ENCODE data around the gene NOL7. TPM values are rescaled to one million over a fixed set of nuclear protein-coding genes. Genes with fewer than 3 reads are reported as not detected.

Gene NOL7
- total RNA-seq, 1 donor from 2014 or later = 76.8 TPM

DNA sequence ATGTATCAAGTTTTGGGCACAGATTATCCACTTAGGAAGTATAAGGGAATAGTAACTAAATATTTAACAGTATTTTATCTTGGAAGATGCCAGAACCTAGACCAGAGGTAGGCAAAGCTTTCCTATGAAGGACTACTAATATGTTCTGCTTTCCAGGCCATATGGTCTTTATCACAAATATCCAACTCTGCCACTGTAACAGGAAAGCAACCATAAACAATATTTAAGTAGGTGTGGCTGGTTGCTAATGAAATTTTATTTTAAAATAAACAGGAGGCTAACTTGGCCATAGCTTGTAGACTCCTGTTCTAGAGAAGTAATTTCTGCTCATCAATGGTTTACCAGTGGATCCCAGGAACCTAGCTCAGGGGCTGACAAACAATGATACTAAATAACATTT, 39.4 kb downstream of the NOL7 start:
- no peak for DNase-seq (ENCODE audit: low read depth)

- DNase-seq (ENCODE audit: low read depth) = no peak
Measured at GRCh38 chr6:13655700-13656099, 40.6 kb downstream of the NOL7 start.

DNA sequence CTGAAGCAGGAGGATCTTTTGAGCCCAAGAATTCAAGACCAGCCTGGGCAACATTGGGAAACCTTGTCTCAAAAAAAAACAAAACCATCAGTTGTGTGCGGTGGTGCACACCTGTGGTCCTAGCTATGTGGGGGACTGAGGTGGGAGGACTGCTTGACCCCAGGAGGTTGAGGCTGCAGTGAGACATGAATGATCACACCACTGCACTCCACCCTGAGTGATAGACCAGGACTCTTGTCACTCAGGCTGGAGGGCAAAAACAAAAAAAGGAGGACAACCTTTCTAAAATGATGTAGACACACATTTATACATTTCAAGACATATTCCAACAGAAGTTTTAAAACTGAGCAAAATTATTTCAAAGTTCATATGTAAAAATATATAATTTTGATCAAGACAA, 45.1 kb downstream of the NOL7 start:
- DNase-seq (ENCODE audit: low read depth) = no peak

DNA sequence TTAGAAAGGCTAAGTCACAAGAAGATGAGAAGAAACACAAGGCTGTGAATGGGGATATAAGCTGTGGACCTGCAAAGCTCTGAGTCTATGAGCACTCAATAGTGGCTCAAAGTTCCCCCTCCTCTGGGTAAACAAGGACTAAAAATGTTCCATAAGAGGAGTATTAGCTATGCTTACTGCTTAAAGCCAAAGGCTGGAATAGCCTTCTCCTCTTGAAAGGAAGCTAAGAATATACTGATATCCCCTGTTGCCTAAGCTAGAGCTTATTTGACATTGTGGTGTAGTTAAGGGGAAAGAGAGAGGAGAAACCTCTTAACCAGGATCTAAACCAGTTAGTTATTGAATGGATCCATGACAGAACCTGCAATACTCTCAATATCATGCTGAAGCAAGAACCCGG, 45.8 kb downstream of the NOL7 start:
- DNase-seq (ENCODE audit: low read depth) = no peak

DNA sequence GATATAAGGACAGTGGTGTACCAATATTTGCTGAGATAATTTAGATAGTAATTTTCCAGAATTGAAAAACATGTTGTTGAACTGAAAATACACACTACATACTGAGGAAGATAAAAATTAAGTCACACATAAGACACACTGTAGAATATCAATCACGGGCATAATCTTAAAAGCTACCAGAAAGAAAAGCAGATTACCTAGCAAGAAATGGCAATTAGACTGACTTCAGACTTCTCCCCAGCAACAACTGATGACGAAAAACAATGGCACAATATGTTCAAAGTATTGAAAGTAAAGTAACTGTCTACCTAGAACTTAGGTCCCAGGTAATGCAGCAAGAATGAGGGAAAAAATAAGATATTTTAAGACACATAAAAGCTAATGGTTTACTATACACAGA, 46.5 kb downstream of the NOL7 start:
- DNase-seq (ENCODE audit: low read depth) = no peak

GRCh38 chr6:13662651-13663334, 47.7 kb downstream of the NOL7 start:
- DNase-seq (ENCODE audit: low read depth) = no peak

GRCh38 chr6:13663986-13664385, 48.9 kb downstream of the NOL7 start:
- no peak for DNase-seq (ENCODE audit: low read depth)

GRCh38 chr6:13664703-13665352, 49.7 kb downstream of the NOL7 start:
- DNase-seq (ENCODE audit: low read depth) = no peak

GRCh38 chr6:13666194-13667105, 51.3 kb downstream of the NOL7 start:
- DNase-seq (ENCODE audit: low read depth) = no peak

DNA sequence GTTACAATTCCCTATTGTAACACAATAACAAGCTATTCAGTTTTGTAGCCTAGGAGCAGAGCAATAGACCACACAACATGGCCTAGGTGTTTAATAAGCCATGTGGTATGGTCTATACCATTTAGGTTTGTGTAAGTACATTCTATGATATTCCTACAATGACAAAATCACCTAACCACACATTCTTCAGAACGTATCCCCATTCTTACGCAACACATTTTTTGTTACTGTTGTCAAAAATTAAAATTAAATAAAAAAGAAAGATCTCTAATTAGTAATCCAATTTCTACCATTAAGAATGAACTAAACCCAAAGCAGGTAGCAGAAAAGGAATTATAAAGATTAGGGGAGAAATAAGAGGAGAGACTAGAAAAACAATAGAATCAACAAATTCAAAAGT, 52.5 kb downstream of the NOL7 start:
- no peak for DNase-seq (ENCODE audit: low read depth)

GRCh38 chr6:13668291-13668928, 53.3 kb downstream of the NOL7 start:
- no peak for DNase-seq (ENCODE audit: low read depth)

DNA sequence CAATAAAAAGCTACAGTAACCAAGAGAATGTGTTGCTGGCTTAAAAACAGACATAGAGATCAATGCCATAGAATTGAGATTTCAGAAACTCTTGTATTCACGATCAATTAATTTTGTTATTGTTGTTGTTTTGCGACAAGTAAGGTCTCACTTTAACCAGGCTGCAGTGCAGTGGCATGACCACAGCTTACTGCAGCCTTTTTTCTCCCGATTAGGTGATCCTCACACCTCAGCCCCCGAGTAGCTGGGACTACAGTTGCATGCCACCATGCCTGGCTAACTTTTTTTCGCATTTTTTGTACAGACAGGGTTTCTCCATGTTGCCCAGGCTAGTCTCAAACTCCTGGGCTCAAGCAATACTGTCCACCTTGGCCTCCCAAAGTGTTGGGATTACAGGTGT, 54.3 kb downstream of the NOL7 start:
- DNase-seq (ENCODE audit: low read depth) = no peak

Other genes starting within 250 kb of the NOL7 start
- gene GFOD1, start 127.7 kb upstream of the NOL7 start, total RNA-seq = 5.0 and 5.2 TPM in 2 replicates
- 11.8 and 12.8 TPM in 2 replicates for gene SIRT5, start 40.7 kb upstream of the NOL7 start, total RNA-seq
- gene RANBP9, start 96.5 kb downstream of the NOL7 start, total RNA-seq = 23.1 and 57.0 TPM in 2 replicates
- 11.6 and 12.0 TPM in 2 replicates for gene MCUR1, start 199.2 kb downstream of the NOL7 start, total RNA-seq

Data from renal cortical epithelial cell (primary cell).